Liver (tissue), 9 donors: ENCODE data around the gene VWA5B1. TPM values are rescaled to one million over a fixed set of nuclear protein-coding genes. Genes with fewer than 3 reads are reported as not detected.

Experiments used
- DNase-seq: peaks from one replicate; pipeline ENCODE4 v3.0.0-alpha.2; 2017; ENCODE audit warnings: low spot score
- H3K27ac ChIP-seq, 2 donors: one replicate each; pipeline ENCODE4 v1.7.0; 2013; ENCODE audit warnings: inconsistent platforms in 2 of 2, low read length in 2 of 2, control low read depth in 1 of 2, low read depth in 1 of 2, mild to moderate bottlenecking in 1 of 2
- H3K27me3 ChIP-seq, 4 donors: one replicate each; pipeline versions ENCODE4 v1.6.1 to v1.7.0; 2013; ENCODE audit warnings: low read length in 3 of 4, inconsistent platforms in 1 of 4, mild to moderate bottlenecking in 1 of 4, moderate library complexity in 1 of 4; ENCODE audit not compliant: control insufficient read depth in 4 of 4, insufficient read depth in 4 of 4
- H3K36me3 ChIP-seq, 4 donors: one replicate each; pipeline versions ENCODE4 v1.6.1 to v1.7.0; 2013; ENCODE audit warnings: low read length in 3 of 4, mild to moderate bottlenecking in 3 of 4, low read depth in 1 of 4, moderate library complexity in 1 of 4; ENCODE audit not compliant: control insufficient read depth in 4 of 4, insufficient read depth in 3 of 4
- H3K4me1 ChIP-seq, 4 donors: one replicate each; pipeline versions ENCODE4 v1.6.1 to v1.7.0; 2013; ENCODE audit warnings: low read length in 3 of 4, mild to moderate bottlenecking in 3 of 4, moderate library complexity in 1 of 4; ENCODE audit not compliant: control insufficient read depth in 4 of 4, insufficient read depth in 4 of 4
- H3K4me3 ChIP-seq, 3 donors: one replicate each; pipeline versions ENCODE4 v1.6.1 to v1.7.0; 2013; ENCODE audit warnings: low read length in 3 of 3, control low read depth in 1 of 3, low read depth in 1 of 3, mild to moderate bottlenecking in 1 of 3
- H3K9ac ChIP-seq, 2 donors: one replicate each; pipeline ENCODE4 v1.7.0; 2013; ENCODE audit warnings: low read length in 2 of 2, mild to moderate bottlenecking in 2 of 2, moderate library complexity in 2 of 2, control low read depth in 1 of 2, low read depth in 1 of 2
- H3K9me3 ChIP-seq, 4 donors: one replicate each; pipeline versions ENCODE4 v1.6.1 to v1.7.0; 2013; ENCODE audit warnings: low read length in 3 of 4; ENCODE audit not compliant: control insufficient read depth in 4 of 4
- FOXA1 ChIP-seq: IDR thresholded peaks from 2 replicates; pipeline ENCODE4 v1.6.1; 2016; ENCODE audit warnings: antibody characterized with exemption
- FOXA2 ChIP-seq: IDR thresholded peaks from 2 replicates; pipeline ENCODE4 v1.6.1; 2016; ENCODE audit warnings: antibody characterized with exemption
- GABPA ChIP-seq, 2 donors: IDR thresholded peaks in 1 of 2; conservative IDR thresholded peaks in 1 of 2; 2 replicates each; pipeline ENCODE4 v1.6.1; 2016; ENCODE audit warnings: antibody characterized with exemption in 2 of 2, mild to moderate bottlenecking in 1 of 2, moderate library complexity in 1 of 2
- HNF4A ChIP-seq, 2 donors: conservative IDR thresholded peaks; 2 replicates each; pipeline ENCODE4 v1.6.1; 2016; ENCODE audit warnings: antibody characterized with exemption in 2 of 2, mild to moderate bottlenecking in 2 of 2
- JUND ChIP-seq, 2 donors: IDR thresholded peaks; 2 replicates each; pipeline ENCODE4 v1.6.1; 2016; ENCODE audit warnings: antibody characterized with exemption in 2 of 2
- NR2F2 ChIP-seq: IDR thresholded peaks from 2 replicates; pipeline ENCODE4 v1.6.1; 2016; ENCODE audit warnings: antibody characterized with exemption
- RAD21 ChIP-seq, 2 donors: IDR thresholded peaks; 2 replicates each; pipeline ENCODE4 v1.6.1; 2016; ENCODE audit warnings: antibody characterized with exemption in 2 of 2, mild to moderate bottlenecking in 2 of 2
- RXRA ChIP-seq, 2 donors: IDR thresholded peaks; 2 replicates each; pipeline ENCODE4 v1.6.1; 2017 to 2018; ENCODE audit warnings: antibody characterized with exemption in 2 of 2, mild to moderate bottlenecking in 1 of 2
- SP1 ChIP-seq: IDR thresholded peaks from 2 replicates; pipeline ENCODE4 v1.6.1; 2018; ENCODE audit warnings: antibody characterized with exemption, mild to moderate bottlenecking
- TAF1 ChIP-seq: conservative IDR thresholded peaks from 2 replicates; pipeline ENCODE4 v1.6.1; 2016; ENCODE audit warnings: antibody characterized with exemption, mild to moderate bottlenecking
- YY1 ChIP-seq: IDR thresholded peaks from 2 replicates; pipeline ENCODE4 v1.6.1; 2016; ENCODE audit warnings: antibody characterized with exemption, mild to moderate bottlenecking
- WGBS: extraction: QIAGEN DNeasy Blood & Tissue Kit; methylation state at CpG from one replicate; pipeline ENCODE4 v1.1.7; 2013; 5-methylcytosine and 5-hydroxymethylcytosine counted together
- polyA plus RNA-seq, 2 donors: library from polyadenylated mRNA; stranded (reverse) in 1 of 2; unstranded in 1 of 2; fragments of 200-250 nt in 1 of 2; fragments of >200 nt in 1 of 2; fragmentation: Nextera tagmentation in 1 of 2; extraction: Ambion mirVana in 1 of 2; gene quantifications; one replicate each; pipeline versions ENCODE4 v1.2.1 to v1.2.3, GENCODE V29; 2013 to 2015
- total RNA-seq, 2 donors: library from RNA; depleted of rRNA; stranded (reverse); fragments of >200 nt; gene quantifications; one replicate each; pipeline ENCODE4 v1.2.3, GENCODE V29; 2014
- TF ChIP-seq, protein P1 (sequence below): IDR thresholded peaks from 2 replicates; pipeline ENCODE4 v1.6.1; 2016; ENCODE audit warnings: antibody characterized with exemption, mild to moderate bottlenecking
- TF ChIP-seq, protein P2 (sequence below): IDR thresholded peaks from 2 replicates; pipeline ENCODE4 v1.6.1; 2016; ENCODE audit warnings: antibody characterized with exemption
- TF ChIP-seq, protein P3 (sequence below): IDR thresholded peaks from 2 replicates; pipeline ENCODE4 v1.6.1; 2016; ENCODE audit warnings: antibody characterized with exemption
- TF ChIP-seq, protein P4 (sequence below): fragments of 150-350 bp; IDR thresholded peaks from 2 replicates; pipeline ENCODE4 v1.5.1; 2017; ENCODE audit warnings: improper control_type of control experiment, low read depth, low read length; ENCODE audit not compliant: missing input control
- donor health status: healthy.
- donor health status: healthy.
- donor health status: healthy.
- donor health status: healthy.
- donor health status: healthy.

The VWA5B1 gene
- total and polyA plus RNA-seq, 4 donors = not detected

DNA sequence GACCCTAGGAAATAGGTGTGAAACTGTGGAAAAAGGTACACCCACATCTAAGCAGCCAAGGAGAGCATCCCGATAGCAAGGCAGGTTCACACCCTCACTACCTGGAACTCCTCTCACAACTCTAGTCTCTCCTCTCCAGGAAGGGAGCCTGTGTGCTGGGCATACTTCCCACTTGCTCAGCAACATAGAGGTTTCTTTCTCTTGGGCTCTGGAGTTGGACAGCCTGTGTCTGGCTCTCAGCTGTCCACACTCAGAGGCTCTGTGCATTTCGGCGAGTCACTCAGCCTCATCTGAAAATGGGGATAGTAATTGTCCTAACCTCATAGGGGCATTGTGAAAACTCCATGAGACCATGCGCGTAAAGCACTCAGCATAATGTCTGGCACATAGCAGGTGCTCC, 29.6 kb upstream of the VWA5B1 start:
- H3K9me3 ChIP-seq = no peaks in the 10 kb centered on the region
- H3K9ac ChIP-seq = no peak overlapping the region
- DNase-seq = no peak
- TF ChIP-seq FOXA1 = no peak
- TF ChIP-seq FOXA2 = no peak
- TF ChIP-seq, protein P1, sequence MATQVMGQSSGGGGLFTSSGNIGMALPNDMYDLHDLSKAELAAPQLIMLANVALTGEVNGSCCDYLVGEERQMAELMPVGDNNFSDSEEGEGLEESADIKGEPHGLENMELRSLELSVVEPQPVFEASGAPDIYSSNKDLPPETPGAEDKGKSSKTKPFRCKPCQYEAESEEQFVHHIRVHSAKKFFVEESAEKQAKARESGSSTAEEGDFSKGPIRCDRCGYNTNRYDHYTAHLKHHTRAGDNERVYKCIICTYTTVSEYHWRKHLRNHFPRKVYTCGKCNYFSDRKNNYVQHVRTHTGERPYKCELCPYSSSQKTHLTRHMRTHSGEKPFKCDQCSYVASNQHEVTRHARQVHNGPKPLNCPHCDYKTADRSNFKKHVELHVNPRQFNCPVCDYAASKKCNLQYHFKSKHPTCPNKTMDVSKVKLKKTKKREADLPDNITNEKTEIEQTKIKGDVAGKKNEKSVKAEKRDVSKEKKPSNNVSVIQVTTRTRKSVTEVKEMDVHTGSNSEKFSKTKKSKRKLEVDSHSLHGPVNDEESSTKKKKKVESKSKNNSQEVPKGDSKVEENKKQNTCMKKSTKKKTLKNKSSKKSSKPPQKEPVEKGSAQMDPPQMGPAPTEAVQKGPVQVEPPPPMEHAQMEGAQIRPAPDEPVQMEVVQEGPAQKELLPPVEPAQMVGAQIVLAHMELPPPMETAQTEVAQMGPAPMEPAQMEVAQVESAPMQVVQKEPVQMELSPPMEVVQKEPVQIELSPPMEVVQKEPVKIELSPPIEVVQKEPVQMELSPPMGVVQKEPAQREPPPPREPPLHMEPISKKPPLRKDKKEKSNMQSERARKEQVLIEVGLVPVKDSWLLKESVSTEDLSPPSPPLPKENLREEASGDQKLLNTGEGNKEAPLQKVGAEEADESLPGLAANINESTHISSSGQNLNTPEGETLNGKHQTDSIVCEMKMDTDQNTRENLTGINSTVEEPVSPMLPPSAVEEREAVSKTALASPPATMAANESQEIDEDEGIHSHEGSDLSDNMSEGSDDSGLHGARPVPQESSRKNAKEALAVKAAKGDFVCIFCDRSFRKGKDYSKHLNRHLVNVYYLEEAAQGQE = no peak
- no peak for TF ChIP-seq NR2F2
- TF ChIP-seq RAD21 (IDR thresholded peaks at IDR 0.05) = no peak
- no peak for TF ChIP-seq YY1
- TF ChIP-seq, protein P2, sequence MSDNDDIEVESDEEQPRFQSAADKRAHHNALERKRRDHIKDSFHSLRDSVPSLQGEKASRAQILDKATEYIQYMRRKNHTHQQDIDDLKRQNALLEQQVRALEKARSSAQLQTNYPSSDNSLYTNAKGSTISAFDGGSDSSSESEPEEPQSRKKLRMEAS = no peak
- TF ChIP-seq, protein P3, sequence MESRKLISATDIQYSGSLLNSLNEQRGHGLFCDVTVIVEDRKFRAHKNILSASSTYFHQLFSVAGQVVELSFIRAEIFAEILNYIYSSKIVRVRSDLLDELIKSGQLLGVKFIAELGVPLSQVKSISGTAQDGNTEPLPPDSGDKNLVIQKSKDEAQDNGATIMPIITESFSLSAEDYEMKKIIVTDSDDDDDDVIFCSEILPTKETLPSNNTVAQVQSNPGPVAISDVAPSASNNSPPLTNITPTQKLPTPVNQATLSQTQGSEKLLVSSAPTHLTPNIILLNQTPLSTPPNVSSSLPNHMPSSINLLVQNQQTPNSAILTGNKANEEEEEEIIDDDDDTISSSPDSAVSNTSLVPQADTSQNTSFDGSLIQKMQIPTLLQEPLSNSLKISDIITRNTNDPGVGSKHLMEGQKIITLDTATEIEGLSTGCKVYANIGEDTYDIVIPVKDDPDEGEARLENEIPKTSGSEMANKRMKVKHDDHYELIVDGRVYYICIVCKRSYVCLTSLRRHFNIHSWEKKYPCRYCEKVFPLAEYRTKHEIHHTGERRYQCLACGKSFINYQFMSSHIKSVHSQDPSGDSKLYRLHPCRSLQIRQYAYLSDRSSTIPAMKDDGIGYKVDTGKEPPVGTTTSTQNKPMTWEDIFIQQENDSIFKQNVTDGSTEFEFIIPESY = no peak
- no peak for TF ChIP-seq JUND (IDR thresholded peaks at IDR 0.05)
- TF ChIP-seq TAF1 = no peak
- no peak overlapping the region for H3K4me3 ChIP-seq
- no peaks in the 10 kb centered on the region for H3K4me1 ChIP-seq
- 94% methylated on average over 5 of the region's 5 CpGs for WGBS
- H3K36me3 ChIP-seq = no peaks in the 10 kb centered on the region
- H3K27me3 ChIP-seq = no peaks in the 10 kb centered on the region
- H3K27ac ChIP-seq = no peak overlapping the region

DNA sequence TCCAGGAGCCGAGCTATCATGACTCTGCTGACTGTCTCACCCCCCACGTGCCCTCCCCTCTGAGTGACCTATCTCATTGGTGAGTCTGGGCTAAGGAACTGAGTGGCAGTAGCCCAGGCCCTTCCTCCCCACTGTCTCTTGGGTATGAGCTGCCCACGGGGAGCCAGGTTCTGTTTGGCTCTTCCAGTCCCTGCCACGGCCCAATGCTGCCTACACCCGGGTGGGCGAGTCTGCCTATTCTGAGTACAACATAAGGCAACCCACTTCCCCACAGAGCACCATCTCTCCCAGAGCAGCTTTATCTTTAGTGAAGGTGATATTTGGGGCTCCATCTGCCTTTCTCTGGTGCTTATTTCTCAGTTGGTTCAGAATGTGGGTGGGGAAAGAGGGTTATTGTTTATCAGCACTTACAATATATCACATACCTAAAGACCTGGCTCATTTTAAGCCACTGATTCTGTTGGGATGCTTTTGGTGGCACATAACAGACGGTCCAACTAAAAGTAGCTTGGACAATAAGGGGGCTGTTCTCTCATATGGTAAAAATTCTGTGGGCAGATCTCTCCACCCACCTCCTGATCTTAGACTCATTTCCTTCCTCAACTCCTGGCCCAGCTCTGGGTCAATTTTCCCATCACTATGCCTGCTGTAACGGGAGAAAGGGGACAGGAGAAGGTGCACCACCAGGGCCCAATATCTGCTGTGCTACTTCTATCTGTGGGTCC, 27.7 kb upstream of the VWA5B1 start:
- H3K9me3 ChIP-seq = no peaks in the 10 kb centered on the region
- 85% methylated on average over 8 of the region's 8 CpGs for WGBS
- no peak overlapping the region for H3K9ac ChIP-seq
- no peaks in the 10 kb centered on the region for H3K36me3 ChIP-seq
- no peaks in the 10 kb centered on the region for H3K27me3 ChIP-seq
- H3K4me1 ChIP-seq = no peaks in the 10 kb centered on the region
- DNase-seq = no peak
- TF ChIP-seq, protein P3 = no peak
- TF ChIP-seq, protein P4, sequence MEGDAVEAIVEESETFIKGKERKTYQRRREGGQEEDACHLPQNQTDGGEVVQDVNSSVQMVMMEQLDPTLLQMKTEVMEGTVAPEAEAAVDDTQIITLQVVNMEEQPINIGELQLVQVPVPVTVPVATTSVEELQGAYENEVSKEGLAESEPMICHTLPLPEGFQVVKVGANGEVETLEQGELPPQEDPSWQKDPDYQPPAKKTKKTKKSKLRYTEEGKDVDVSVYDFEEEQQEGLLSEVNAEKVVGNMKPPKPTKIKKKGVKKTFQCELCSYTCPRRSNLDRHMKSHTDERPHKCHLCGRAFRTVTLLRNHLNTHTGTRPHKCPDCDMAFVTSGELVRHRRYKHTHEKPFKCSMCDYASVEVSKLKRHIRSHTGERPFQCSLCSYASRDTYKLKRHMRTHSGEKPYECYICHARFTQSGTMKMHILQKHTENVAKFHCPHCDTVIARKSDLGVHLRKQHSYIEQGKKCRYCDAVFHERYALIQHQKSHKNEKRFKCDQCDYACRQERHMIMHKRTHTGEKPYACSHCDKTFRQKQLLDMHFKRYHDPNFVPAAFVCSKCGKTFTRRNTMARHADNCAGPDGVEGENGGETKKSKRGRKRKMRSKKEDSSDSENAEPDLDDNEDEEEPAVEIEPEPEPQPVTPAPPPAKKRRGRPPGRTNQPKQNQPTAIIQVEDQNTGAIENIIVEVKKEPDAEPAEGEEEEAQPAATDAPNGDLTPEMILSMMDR = no peak
- TF ChIP-seq JUND (IDR thresholded peaks at IDR 0.05) (no peak), GABPA (IDR thresholded peaks at IDR 0.05 in 1 of 2, conservative IDR thresholded peaks at IDR 0.05 in 1 of 2) (no peak), RXRA (IDR thresholded peaks at IDR 0.05) (no peak), NR2F2 (no peak), HNF4A (conservative IDR thresholded peaks at IDR 0.05) (no peak), SP1 (no peak), FOXA1 (no peak)
- H3K4me3 ChIP-seq = no peak overlapping the region
- H3K27ac ChIP-seq = no peak overlapping the region
